Kidney tubule cell (primary cell): ENCODE data around the gene UBE2V1.
A peak's percentile ranks its signal among the peaks of the same experiment; 100 is the strongest.
"Not testable (repeated sequence)": the region's sequence is repeated elsewhere in the genome, so short reads cannot be mapped to it uniquely, and the experiment has no call there.

Source experiments
- DNase-seq: peaks from one replicate; pipeline ENCODE4 v3.0.0-alpha.2; 2018; ENCODE audit warnings: low spot score

UBE2V1 gene

DNA sequence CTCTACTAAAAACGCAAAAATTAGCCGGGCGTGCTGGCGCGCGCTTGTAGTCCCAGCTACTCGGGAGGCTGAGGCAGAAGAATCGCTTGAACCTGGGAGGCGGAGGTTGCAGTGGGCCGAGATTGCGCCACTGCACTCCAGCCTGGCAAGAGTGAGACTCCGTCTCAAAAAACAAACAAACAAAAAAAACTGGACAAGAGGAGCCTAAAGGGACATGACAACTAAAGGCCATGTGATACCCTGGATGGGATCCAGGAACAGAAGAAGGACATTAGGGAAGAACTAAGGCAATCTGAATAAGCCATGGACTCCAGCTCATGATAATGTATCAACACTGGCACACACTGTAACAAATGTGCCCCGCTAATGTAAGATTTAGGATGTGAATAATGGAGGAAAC lies 24.8 kb upstream of the UBE2V1 start:
- not testable (repeated sequence) for DNase-seq

GRCh38 chr20:50136822-50137599 lies 24.1 kb upstream of the UBE2V1 start:
- DNase-seq: peak; percentile 71

DNA sequence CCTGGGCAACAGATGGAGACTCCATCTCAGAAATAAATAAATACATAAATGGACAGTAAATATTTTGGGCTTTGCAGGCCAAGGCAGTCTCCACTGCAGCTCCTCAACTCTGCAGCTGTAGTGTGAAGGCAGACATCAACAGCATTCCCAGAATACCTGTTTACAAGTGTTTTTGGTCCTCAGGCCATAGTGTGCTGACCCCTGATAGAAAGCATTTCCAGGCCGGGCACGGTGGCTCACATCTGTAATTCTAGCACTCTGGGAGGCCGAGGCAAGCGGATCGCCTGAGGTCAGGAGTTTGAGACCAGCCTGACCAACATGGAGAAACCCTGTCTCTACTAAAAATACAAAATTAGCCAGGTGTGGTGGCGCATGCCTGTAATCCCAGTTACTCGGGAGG lies 22.2 kb upstream of the UBE2V1 start:
- not testable (repeated sequence) for DNase-seq

GRCh38 chr20:50133474-50134217 lies 20.7 kb upstream of the UBE2V1 start:
- no peak for DNase-seq

DNA sequence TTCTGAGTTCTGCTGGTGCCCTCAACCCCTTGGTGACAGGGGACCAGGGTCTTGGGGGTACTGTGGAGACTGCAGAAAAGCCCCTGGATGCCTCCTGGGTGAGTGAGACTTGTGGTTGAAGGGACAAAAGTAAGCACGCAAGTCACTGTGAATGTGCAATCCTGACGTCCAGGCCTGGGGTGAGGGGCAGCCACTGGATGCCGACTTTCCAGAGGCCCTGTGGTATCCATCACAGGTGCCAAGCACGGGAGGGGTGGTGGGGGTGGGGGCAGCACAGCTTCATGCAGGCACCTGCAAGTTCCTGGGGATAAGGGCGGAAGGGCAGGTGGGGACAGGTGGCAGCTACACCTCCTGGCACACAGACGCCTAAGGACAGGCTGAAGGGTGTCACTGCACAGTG lies 20.1 kb upstream of the UBE2V1 start:
- no peak for DNase-seq

DNA sequence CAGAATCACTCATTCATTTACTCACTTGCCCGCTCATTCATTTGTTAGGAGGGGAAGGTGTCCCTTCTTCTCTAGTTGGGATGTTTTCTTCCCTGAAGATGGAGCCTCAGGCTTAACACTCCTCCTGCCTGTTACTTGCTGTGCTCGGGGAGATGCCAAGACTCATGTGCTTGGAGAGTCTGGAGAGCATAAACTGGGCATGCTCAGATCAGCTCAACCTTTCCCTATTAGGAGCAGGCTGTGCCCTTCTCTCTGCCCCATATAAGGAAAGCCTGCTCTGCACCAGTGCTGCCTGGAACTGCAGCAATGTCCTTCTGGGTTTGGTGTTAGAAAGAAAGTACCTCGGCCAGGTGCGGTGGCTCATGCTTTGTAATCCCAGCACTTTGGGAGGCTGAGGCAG lies 18.0 kb upstream of the UBE2V1 start:
- DNase-seq: no peak

GRCh38 chr20:50130356-50130723 lies 17.4 kb upstream of the UBE2V1 start:
- DNase-seq: no peak

DNA sequence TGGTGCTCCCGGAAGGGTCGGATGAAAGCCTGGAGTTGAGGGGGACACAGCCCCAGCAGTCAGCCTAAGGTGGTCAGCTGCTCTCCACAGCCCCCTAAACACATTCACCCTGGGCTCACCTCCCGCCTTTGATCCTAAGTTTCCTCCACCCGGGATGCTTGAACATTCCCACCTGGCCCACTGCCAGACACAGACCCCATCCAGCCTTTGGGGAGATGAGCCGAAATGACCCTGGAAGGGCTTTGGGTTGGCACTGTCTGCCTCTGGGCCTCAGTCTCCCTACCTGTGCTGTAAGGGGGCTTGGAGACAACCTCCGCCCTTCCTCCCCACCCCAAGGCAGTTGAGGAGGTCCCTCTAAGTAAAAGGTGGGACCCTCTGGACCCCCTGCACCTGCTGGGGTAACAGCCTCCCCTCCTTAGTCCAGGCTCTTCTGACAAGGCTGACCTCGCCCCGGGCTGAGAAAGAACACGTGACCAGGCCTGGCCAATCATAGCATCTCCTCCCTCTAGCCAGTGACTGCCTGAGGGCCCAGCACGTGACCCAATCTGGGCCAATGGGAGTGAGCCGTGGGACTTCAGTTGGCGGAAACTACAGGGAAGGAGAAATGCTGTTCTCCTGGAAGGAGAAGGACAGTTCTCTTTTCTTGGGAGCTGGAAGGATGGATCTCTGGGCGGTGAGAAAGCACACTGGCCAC lies 16.9 kb upstream of the UBE2V1 start:
- no peak for DNase-seq

- DNase-seq: no peak
Observed at GRCh38 chr20:50128520-50128905, 15.6 kb upstream of the UBE2V1 start.

DNA sequence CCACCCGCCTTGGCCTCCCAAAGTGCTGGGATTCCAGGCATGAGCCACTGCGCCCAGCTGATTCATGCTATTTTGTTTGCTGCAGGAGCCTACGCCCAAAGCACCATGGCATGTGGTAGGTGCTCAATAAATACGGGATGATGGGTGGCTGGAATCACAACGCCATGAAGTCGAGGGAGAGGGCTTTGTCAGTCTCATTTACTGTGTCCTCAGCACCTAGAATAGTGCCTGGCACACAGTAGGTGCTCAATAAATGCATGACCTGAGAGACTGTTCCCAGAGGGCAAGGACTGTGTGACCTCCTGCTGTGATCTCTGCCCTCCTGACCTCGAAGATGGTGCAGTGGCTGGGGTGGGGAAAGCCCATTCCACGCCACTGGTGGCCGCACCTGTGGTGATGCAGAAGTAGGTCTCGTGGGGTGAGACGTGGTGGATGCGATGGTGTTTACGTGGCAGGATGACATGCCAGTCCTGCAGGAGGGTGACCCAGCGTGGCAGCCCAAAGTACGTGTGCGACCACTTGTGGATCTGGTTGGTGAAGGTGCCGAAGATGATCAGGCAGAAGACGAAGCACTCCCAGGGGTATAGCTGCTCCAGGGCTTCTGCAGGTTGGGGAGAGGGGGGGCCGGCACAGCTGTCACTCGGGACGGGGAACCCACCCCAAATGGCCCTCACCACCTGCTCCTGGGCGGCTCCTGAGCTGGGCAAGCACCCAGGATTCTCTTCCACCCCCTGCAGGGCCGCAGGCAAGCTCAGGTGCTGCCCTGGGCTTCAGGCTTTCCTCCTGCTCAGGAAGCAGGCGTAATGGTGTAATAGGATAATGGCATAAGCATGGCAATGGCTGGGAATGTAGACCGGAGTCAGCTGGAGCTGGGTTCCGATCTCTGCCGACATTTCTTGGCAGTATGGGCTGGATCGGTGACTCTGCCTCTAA lies 14.9 kb upstream of the UBE2V1 start:
- DNase-seq: no peak

GRCh38 chr20:50126662-50127061 lies 13.7 kb upstream of the UBE2V1 start:
- DNase-seq: peak; percentile 51

DNA sequence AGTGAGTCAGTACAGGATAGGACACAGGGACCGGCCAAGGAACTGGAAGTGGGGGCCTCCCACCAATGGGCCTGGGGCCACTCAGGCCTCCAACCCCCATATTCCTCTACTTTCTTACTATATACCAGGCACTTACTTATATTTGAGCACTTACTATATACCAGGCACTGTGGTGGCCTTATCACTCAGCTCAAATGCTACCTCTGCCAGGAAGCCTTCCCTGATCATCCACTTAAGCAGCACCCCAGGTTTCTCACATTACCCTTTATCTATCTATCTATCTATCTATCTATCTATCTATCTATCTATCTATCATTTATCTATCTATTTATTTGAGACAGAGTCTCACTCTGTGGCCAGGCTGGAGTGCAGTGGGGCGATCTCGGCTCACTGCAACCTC lies 12.3 kb upstream of the UBE2V1 start:
- no peak for DNase-seq

GRCh38 chr20:50124496-50124895 lies 11.5 kb upstream of the UBE2V1 start:
- no peak for DNase-seq

DNA sequence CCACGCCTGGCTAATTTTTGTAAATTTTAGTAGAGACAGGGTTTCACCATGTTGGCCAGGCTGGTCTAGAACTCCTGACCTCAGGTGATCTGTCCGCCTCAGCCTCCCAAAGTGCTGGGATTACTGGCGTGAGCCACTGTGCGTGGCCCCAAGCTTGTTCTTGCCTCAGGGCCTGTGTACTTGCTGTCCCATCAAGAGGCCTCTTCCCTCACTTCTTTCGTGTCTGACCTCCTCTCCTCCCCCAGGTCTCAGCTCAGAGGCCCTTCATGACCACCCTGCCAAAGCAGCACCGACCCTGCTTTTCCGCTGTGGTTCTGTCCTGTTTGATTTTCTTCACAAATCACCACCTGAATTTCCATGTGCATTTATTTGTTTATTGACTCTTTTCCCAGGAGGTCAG lies 10.5 kb upstream of the UBE2V1 start:
- no peak for DNase-seq

GRCh38 chr20:50122763-50123162 lies 9.8 kb upstream of the UBE2V1 start:
- no peak for DNase-seq

DNA sequence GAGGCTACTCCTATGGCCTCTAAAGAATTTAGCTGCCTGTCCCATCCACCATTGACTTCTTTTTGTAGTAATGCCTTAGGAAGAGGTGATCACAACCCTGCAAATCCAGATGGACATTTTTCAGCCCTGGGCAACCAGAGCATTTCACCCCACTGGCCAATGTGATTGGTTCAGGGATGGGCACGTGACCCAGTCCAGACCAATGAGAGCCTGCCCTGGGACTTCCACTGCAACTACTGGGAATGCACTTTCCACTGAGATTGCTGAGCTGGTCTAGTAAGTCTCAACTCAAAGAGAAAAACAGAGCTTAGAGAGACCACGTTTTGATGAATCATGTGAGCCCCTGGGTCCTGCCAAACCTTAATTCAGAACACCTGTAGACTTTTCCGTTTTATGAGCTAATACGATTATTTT lies 8.9 kb upstream of the UBE2V1 start:
- DNase-seq: no peak

DNA sequence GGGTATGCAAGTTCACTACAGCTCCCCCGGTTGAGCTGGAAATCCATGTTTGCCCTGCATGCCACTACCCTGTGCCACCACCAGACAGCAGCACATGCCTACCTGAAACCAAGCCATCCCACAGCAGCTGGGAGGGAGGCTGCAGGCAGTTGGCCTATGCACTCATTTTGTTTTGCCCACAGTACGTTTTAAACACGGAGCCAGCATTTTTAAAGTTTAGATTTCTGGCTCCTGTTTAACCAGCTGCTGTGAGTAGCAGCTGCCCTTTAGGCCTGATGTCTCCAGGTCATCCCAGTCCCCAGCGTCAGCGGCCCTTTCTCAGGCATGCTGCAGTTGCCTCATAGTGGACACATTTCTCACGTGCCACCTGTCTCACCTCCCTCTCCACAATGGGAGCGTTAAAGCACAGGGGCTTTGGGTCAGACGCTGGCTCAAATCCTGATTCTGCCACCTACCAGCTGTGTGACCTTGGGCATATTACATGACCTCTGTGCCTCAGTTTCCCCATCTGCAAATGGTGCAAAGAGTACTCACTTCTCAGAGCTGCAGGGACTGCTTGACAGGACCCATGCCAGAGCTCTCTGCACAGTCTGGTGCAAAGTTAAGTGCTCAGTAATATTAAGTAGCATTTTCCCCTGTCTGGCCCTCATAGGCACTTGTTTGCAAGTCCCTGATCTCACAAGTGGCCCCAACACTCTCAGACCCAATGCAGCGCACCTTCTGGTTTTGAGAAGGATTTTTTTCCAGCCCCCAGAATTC lies 8.2 kb upstream of the UBE2V1 start:
- peak; percentile 73 for DNase-seq

GRCh38 chr20:50118203-50118602 lies 5.3 kb upstream of the UBE2V1 start:
- DNase-seq: no peak

DNA sequence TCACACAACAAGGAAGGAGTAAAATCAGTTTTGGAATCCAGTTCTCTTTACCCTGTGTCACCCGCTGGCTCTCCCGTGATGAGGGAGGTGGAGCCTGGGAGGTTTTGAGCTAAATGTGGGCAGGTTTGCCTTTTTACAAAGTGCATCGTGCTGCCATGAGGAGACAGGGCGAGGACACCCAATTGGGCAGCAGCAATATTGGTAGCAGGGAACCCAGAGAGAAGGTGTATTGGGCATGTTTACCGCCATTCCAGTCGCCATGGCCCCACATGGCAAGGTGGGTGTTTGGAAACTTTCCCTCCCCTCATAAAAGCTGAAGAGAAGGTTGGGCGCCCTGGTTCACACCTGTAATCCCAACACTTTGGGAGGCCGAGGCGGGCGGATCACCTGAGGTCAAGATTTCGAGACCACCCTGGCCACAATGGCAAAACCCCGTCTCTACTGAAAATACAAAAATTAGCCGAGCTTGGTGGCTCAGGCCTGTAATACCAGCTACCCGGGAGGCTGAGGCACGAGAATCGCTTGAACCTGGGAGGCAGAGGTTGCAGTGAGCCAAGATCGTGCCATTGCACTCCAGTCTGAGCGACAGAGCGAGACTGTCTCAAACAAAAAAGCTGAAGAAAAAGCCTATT lies 3.5 kb upstream of the UBE2V1 start:
- no peak for DNase-seq

- DNase-seq: peak; percentile 95
Observed at GRCh38 chr20:50115591-50116367, 2.8 kb upstream of the UBE2V1 start.
